GM19238 (cell line): ENCODE data around the gene LMBR1L.
"Not testable (repeated sequence)": the region's sequence is repeated elsewhere in the genome, so short reads cannot be mapped to it uniquely, and the experiment has no call there.

Source experiments
- DNase-seq: peaks from one replicate; pipeline ENCODE4 v3.0.0; 2011; ENCODE audit warnings: low spot score; ENCODE audit not compliant: insufficient read length

LMBR1L gene

GRCh38 chr12:49110464-49111155 is at the start of gene LMBR1L:
LMBR1L (minus strand) TSS chr12:49110847; CDS start chr12:49110555, 292 bp downstream.
- DNase-seq: peak; percentile 95

- DNase-seq: no peak
Measured at GRCh38 chr12:49160399-49160798, 49.8 kb upstream of the LMBR1L start.

- DNase-seq: no peak
Measured at GRCh38 chr12:49154221-49154620, 43.6 kb upstream of the LMBR1L start.

GRCh38 chr12:49147384-49147783 is 36.7 kb upstream of the LMBR1L start:
- DNase-seq: no peak

GRCh38 chr12:49146406-49146805 is 35.8 kb upstream of the LMBR1L start:
- DNase-seq: no peak

GRCh38 chr12:49144384-49144783 is 33.7 kb upstream of the LMBR1L start:
- DNase-seq: no peak

GRCh38 chr12:49138999-49139398 is 28.4 kb upstream of the LMBR1L start:
- DNase-seq: no peak

GRCh38 chr12:49138587-49138986 is 27.9 kb upstream of the LMBR1L start:
- DNase-seq: no peak

- no peak for DNase-seq
Measured at GRCh38 chr12:49137476-49137875, 26.8 kb upstream of the LMBR1L start.

- not testable (repeated sequence) for DNase-seq
Measured at GRCh38 chr12:49136997-49137396, 26.4 kb upstream of the LMBR1L start.

- no peak for DNase-seq
Measured at GRCh38 chr12:49133590-49133989, 22.9 kb upstream of the LMBR1L start.

GRCh38 chr12:49133014-49133413 is 22.4 kb upstream of the LMBR1L start:
- no peak for DNase-seq

GRCh38 chr12:49131894-49132461 is 21.3 kb upstream of the LMBR1L start:
- no peak for DNase-seq

GRCh38 chr12:49131051-49131893 is 20.6 kb upstream of the LMBR1L start, which contains the start of gene TUBA1B:
TUBA1B (minus strand) TSS chr12:49131395; CDS start chr12:49131300, 95 bp downstream.
- DNase-seq: peak; percentile 82

- DNase-seq: peak; percentile 80
Measured at GRCh38 chr12:49130151-49131050, 19.8 kb upstream of the LMBR1L start.

GRCh38 chr12:49129332-49130150 is 18.9 kb upstream of the LMBR1L start:
- DNase-seq: no peak

- DNase-seq: not testable (repeated sequence)
Measured at GRCh38 chr12:49127971-49128370, 17.3 kb upstream of the LMBR1L start.

- no peak for DNase-seq
Measured at GRCh38 chr12:49126852-49127763, 16.5 kb upstream of the LMBR1L start.

GRCh38 chr12:49121047-49121696 is 10.5 kb upstream of the LMBR1L start:
- DNase-seq: no peak
